H9 (cell line): ENCODE measurements around the gene HDAC7. TPM values are rescaled to one million over a fixed set of nuclear protein-coding genes. Genes with fewer than 3 reads are reported as not detected.

Source experiments
- DNase-seq: peaks from one replicate; pipeline ENCODE4 v3.0.0-alpha.2; 2017
- H2AFZ ChIP-seq: one replicate; pipeline ENCODE4 v1.6.1; 2013; ENCODE audit warnings: mild to moderate bottlenecking, low read length, control low read depth, moderate library complexity
- H2AK5ac ChIP-seq: 2 replicates; pipeline ENCODE4 v1.6.1; 2013; ENCODE audit warnings: low read length, control low read depth, mixed read lengths; ENCODE audit not compliant: insufficient read length
- H2BK120ac ChIP-seq: one replicate; pipeline ENCODE4 v1.6.1; 2013; ENCODE audit warnings: low read depth, mild to moderate bottlenecking, low read length, control low read depth, inconsistent platforms; ENCODE audit not compliant: poor library complexity, severe bottlenecking
- H2BK12ac ChIP-seq: 2 replicates; pipeline ENCODE4 v1.6.1; 2013; ENCODE audit warnings: low read length, control low read depth, mixed read lengths, low read depth; ENCODE audit not compliant: insufficient read length
- H2BK15ac ChIP-seq: 2 replicates; pipeline ENCODE4 v1.6.1; 2013; ENCODE audit warnings: low read depth, low read length, control low read depth
- H2BK20ac ChIP-seq: one replicate; pipeline ENCODE4 v1.6.1; 2013; ENCODE audit warnings: low read depth, mild to moderate bottlenecking, low read length, control low read depth, inconsistent platforms; ENCODE audit not compliant: poor library complexity, severe bottlenecking
- H2BK5ac ChIP-seq: 2 replicates; pipeline ENCODE4 v1.6.1; 2013; ENCODE audit warnings: low read length, control low read depth, mixed read lengths; ENCODE audit not compliant: insufficient read length
- H3K14ac ChIP-seq: 2 replicates; pipeline ENCODE4 v1.6.1; 2013; ENCODE audit warnings: low read length, control low read depth; ENCODE audit not compliant: insufficient read depth
- H3K18ac ChIP-seq: 2 replicates; pipeline ENCODE4 v1.6.1; 2013; ENCODE audit warnings: low read depth, mild to moderate bottlenecking, mixed read lengths, low read length, control low read depth; ENCODE audit not compliant: insufficient read length
- H3K23ac ChIP-seq: 2 replicates; pipeline ENCODE4 v1.6.1; 2013; ENCODE audit warnings: low read length, control low read depth, mixed read lengths, low read depth; ENCODE audit not compliant: insufficient read length
- H3K23me2 ChIP-seq: 2 replicates; pipeline ENCODE4 v1.6.1; 2013; ENCODE audit warnings: low read depth, mild to moderate bottlenecking, mixed read lengths, low read length, control low read depth; ENCODE audit not compliant: insufficient read length, poor library complexity, severe bottlenecking
- H3K27ac ChIP-seq: 2 replicates; pipeline ENCODE4 v1.5.1; 2013; ENCODE audit warnings: low read length, control low read depth, mixed read lengths, low read depth; ENCODE audit not compliant: insufficient read length
- H3K27me3 ChIP-seq: 2 replicates; pipeline ENCODE4 v1.6.1; 2013; ENCODE audit warnings: low read length, control low read depth, inconsistent platforms; ENCODE audit not compliant: insufficient read depth
- H3K4ac ChIP-seq: 2 replicates; pipeline ENCODE4 v1.6.1; 2013; ENCODE audit warnings: low read depth, mild to moderate bottlenecking, control low read depth, inconsistent platforms, low read length, moderate library complexity
- H3K4me1 ChIP-seq: 2 replicates; pipeline ENCODE4 v1.6.1; 2013; ENCODE audit warnings: low read length, control low read depth, inconsistent platforms; ENCODE audit not compliant: insufficient read depth
- H3K4me2 ChIP-seq: 2 replicates; pipeline ENCODE4 v1.6.1; 2013; ENCODE audit warnings: low read length, control low read depth, mixed read lengths; ENCODE audit not compliant: insufficient read length, insufficient read depth
- H3K56ac ChIP-seq: 2 replicates; pipeline ENCODE4 v1.6.1; 2013; ENCODE audit warnings: low read depth, mild to moderate bottlenecking, mixed read lengths, low read length, control low read depth; ENCODE audit not compliant: insufficient read length
- H3K79me1 ChIP-seq: 2 replicates; pipeline ENCODE4 v1.6.1; 2013; ENCODE audit warnings: low read depth, mild to moderate bottlenecking, moderate library complexity, low read length, control low read depth, inconsistent platforms; ENCODE audit not compliant: insufficient read depth, poor library complexity, severe bottlenecking
- H3K79me2 ChIP-seq: 2 replicates; pipeline ENCODE4 v1.6.1; 2013; ENCODE audit warnings: low read length, control low read depth, inconsistent platforms; ENCODE audit not compliant: insufficient read depth
- H3K9ac ChIP-seq: 2 replicates; pipeline ENCODE4 v1.6.1; 2013; ENCODE audit warnings: low read length, control low read depth, mixed read lengths; ENCODE audit not compliant: insufficient read length; ENCODE audit errors: extremely low read depth
- H3K9me3 ChIP-seq: one replicate; pipeline ENCODE4 v1.6.1; 2013; ENCODE audit warnings: low read depth, low read length, inconsistent platforms; ENCODE audit not compliant: control insufficient read depth
- H3T11ph ChIP-seq: one replicate; pipeline ENCODE4 v1.6.1; 2013; ENCODE audit warnings: mild to moderate bottlenecking, low read length, control low read depth, inconsistent platforms
- H4K20me1 ChIP-seq: one replicate; pipeline ENCODE4 v1.6.1; 2013; ENCODE audit not compliant: control insufficient read depth, insufficient read length, insufficient read depth
- H4K5ac ChIP-seq: 2 replicates; pipeline ENCODE4 v1.6.1; 2013; ENCODE audit warnings: low read depth, mild to moderate bottlenecking, mixed read lengths, low read length, control low read depth; ENCODE audit not compliant: insufficient read length
- H4K8ac ChIP-seq: replicated peaks from 2 replicates; pipeline ENCODE4 v1.6.1; 2013; ENCODE audit warnings: low read length, control low read depth, mixed read lengths, low read depth; ENCODE audit not compliant: insufficient read length
- H4K91ac ChIP-seq: 2 replicates; pipeline ENCODE4 v1.6.1; 2013; ENCODE audit warnings: low read depth, mild to moderate bottlenecking, moderate library complexity, mixed read lengths, low read length, control low read depth; ENCODE audit not compliant: insufficient read length
- H3K27ac Mint-ChIP-seq, 3 experiments: 2 replicates in 2 of 3; 3 replicates in 1 of 3; pipeline ENCODE4 v1.8.0; 2020 to 2021; ENCODE audit warnings: mixed read lengths in 3 of 3, mild to moderate bottlenecking in 1 of 3, moderate library complexity in 1 of 3
- H3K27me3 Mint-ChIP-seq: 2 replicates; pipeline ENCODE4 v1.8.0; 2021; ENCODE audit warnings: low read depth, mild to moderate bottlenecking, moderate library complexity, mixed read lengths
- H3K36me3 Mint-ChIP-seq, 3 experiments: 2 replicates in 2 of 3; 3 replicates in 1 of 3; pipeline ENCODE4 v1.8.0; 2020 to 2021; ENCODE audit warnings: low read depth in 3 of 3, mixed read lengths in 3 of 3; ENCODE audit not compliant: insufficient read depth in 1 of 3
- H3K4me1 Mint-ChIP-seq, 2 experiments: 2 replicates each; pipeline ENCODE4 v1.8.0; 2020; ENCODE audit warnings: mixed read lengths in 2 of 2
- H3K4me3 Mint-ChIP-seq, 2 experiments: 2 replicates in 1 of 2; 3 replicates in 1 of 2; pipeline ENCODE4 v1.8.0; 2020 to 2021; ENCODE audit warnings: mild to moderate bottlenecking in 2 of 2, mixed read lengths in 2 of 2, moderate library complexity in 1 of 2
- H3K9me3 Mint-ChIP-seq, 2 experiments: 2 replicates in 1 of 2; 3 replicates in 1 of 2; pipeline ENCODE4 v1.8.0; 2020; ENCODE audit warnings: mild to moderate bottlenecking in 2 of 2, mixed read lengths in 2 of 2, moderate library complexity in 1 of 2
- CTCF ChIP-seq: fragments of 200-600 bp; sonication (generic); conservative IDR thresholded peaks from 3 replicates; pipeline ENCODE4 v1.8.0; 2021; ENCODE audit warnings: antibody characterized with exemption, mild to moderate bottlenecking
- WGBS: extraction: QIAGEN DNeasy Blood & Tissue Kit; methylation state at CpG from one replicate; pipeline ENCODE4 v1.1.7; 2013; ENCODE audit warnings: missing lambda C conversion rate, low lambda C conversion rate, mixed read lengths; ENCODE audit not compliant: insufficient read length; ENCODE audit errors: extremely low coverage; 5-methylcytosine and 5-hydroxymethylcytosine counted together
- total RNA-seq: library from RNA; stranded (reverse); gene quantifications from 2 replicates; pipeline ENCODE4 v1.2.1, GENCODE V29; 2021

Gene HDAC7
- total RNA-seq, 1 experiment from 2014 or later = 72.1 TPM

GRCh38 chr12:47746523-47746922 is 73.2 kb downstream of the HDAC7 start:
- H2BK120ac ChIP-seq = no peak overlapping the region
- no peak overlapping the region for H4K8ac ChIP-seq
- no peaks in the 10 kb centered on the region for H3K79me2 ChIP-seq
- no peak overlapping the region for H2AFZ ChIP-seq
- Mint-ChIP-seq H3K36me3 (peaks cover 0 to 10% (median 2%) of the 10 kb centered on the region in 3 experiments; a peak in 4 of 7 replicates), H3K4me3 (no peak overlapping the region), H3K4me1 (peaks cover 23 to 29% of the 10 kb centered on the region in 2 experiments), H3K27me3 (peaks cover 7% of the 10 kb centered on the region), H3K9me3 (no peaks in the 10 kb centered on the region), H3K27ac (no peak overlapping the region)
- H2AK5ac ChIP-seq = no peak overlapping the region
- H3K4me1 ChIP-seq = peaks cover 4% of the 10 kb centered on the region; the same call in 1 of the 2 replicates
- H3K9ac ChIP-seq = no peak overlapping the region
- WGBS = no CpG with 5 or more reads among the region's 7 CpGs
- H2BK5ac ChIP-seq = no peak overlapping the region
- no peak overlapping the region for H3K56ac ChIP-seq
- H3K4ac ChIP-seq = no peak overlapping the region
- H3K79me1 ChIP-seq = no peaks in the 10 kb centered on the region
- no peak overlapping the region for H3K4me2 ChIP-seq
- H3K27me3 ChIP-seq = no peaks in the 10 kb centered on the region
- H3K23ac ChIP-seq = no peak overlapping the region
- no peak overlapping the region for H3K14ac ChIP-seq
- H4K5ac ChIP-seq = no peak overlapping the region
- no peaks in the 10 kb centered on the region for H4K20me1 ChIP-seq
- no peak for TF ChIP-seq CTCF
- H3T11ph ChIP-seq = no peak overlapping the region
- H2BK12ac ChIP-seq = no peak overlapping the region
- H3K27ac ChIP-seq = no peak overlapping the region
- no peaks in the 10 kb centered on the region for H3K23me2 ChIP-seq
- H2BK15ac ChIP-seq = no peak overlapping the region
- H3K9me3 ChIP-seq = no peaks in the 10 kb centered on the region
- no peak overlapping the region for H4K91ac ChIP-seq
- no peak for DNase-seq
- no peak overlapping the region for H2BK20ac ChIP-seq
- H3K18ac ChIP-seq = no peak overlapping the region
